Measurements from ENCODE around the gene KCNH1. TPM values are rescaled to one million over a fixed set of nuclear protein-coding genes. Genes with fewer than 3 reads are reported as not detected.

The KCNH1 gene
- total RNA-seq, 1 donor from 2014 or later: 15.5 TPM

- Mint-ChIP-seq H3K27me3 (ENCODE audit: low read depth, unreplicated experiment) (peaks cover 2% of the 10 kb centered on the region), H3K4me1 (ENCODE audit: low read depth, unreplicated experiment) (no peaks in the 10 kb centered on the region), H3K4me3 (ENCODE audit: unreplicated experiment) (no peak overlapping the region), H3K9me3 (ENCODE audit: unreplicated experiment) (peaks cover 5% of the 10 kb centered on the region), H3K27ac (ENCODE audit: unreplicated experiment) (no peak overlapping the region), H3K36me3 (ENCODE audit: low read depth, unreplicated experiment) (peaks cover 6% of the 10 kb centered on the region)
- FAIRE-seq (no peak), DNase-seq (ENCODE audit: low read depth) (no peak)
- Histone ChIP-seq H3K36me3 (ENCODE audit: insufficient read depth, low read length) (no peaks in the 10 kb centered on the region), H3K27me3 (ENCODE audit: insufficient read depth, low read length) (no peaks in the 10 kb centered on the region), H3K4me2 (ENCODE audit: low read length) (no peak overlapping the region), H3K4me1 (ENCODE audit: insufficient read depth, low read length) (no peaks in the 10 kb centered on the region), H3K9ac (ENCODE audit: low read length) (no peak overlapping the region), H2AFZ (ENCODE audit: low read depth, low read length) (no peak overlapping the region), H3K9me3 (ENCODE audit: insufficient read depth, low read depth, low read length) (no peaks in the 10 kb centered on the region), H3K27ac (ENCODE audit: low read depth, low read length) (no peak overlapping the region), H3K4me3 (ENCODE audit: insufficient read depth, low read depth, low read length) (no peak overlapping the region), H3K79me2 (ENCODE audit: insufficient read depth, low read length) (no peaks in the 10 kb centered on the region), H4K20me1 (ENCODE audit: insufficient read depth, low read length) (no peaks in the 10 kb centered on the region)
- TF ChIP-seq EZH2 (IDR thresholded peaks at IDR 0.05; ENCODE audit: insufficient read depth, low read length) (no peak), CTCF (IDR thresholded peaks at IDR 0.05; ENCODE audit: insufficient read depth, low read depth, low read length) (no peak)
These were observed 358.7 kb downstream of the KCNH1 start for GRCh38 chr1:210775289-210775688.

GRCh38 chr1:210773450-210773849 is 360.5 kb downstream of the KCNH1 start:
- no peak overlapping the region for H3K4me2 ChIP-seq (ENCODE audit: low read length)

More at GRCh38 chr1:210773450-210773849, 360.5 kb downstream of the KCNH1 start:
- H3K27ac Mint-ChIP-seq (ENCODE audit: unreplicated experiment): no peak overlapping the region
- no peaks in the 10 kb centered on the region for H3K27me3 Mint-ChIP-seq (ENCODE audit: low read depth, unreplicated experiment)
- H3K4me1 Mint-ChIP-seq (ENCODE audit: low read depth, unreplicated experiment): no peaks in the 10 kb centered on the region
- H3K9me3 Mint-ChIP-seq (ENCODE audit: unreplicated experiment): peaks cover 5% of the 10 kb centered on the region
- Histone ChIP-seq H3K4me1 (ENCODE audit: insufficient read depth, low read length) (no peaks in the 10 kb centered on the region), H3K9me3 (ENCODE audit: insufficient read depth, low read depth, low read length) (no peaks in the 10 kb centered on the region), H3K27me3 (ENCODE audit: insufficient read depth, low read length) (no peaks in the 10 kb centered on the region), H3K79me2 (ENCODE audit: insufficient read depth, low read length) (no peaks in the 10 kb centered on the region), H2AFZ (ENCODE audit: low read depth, low read length) (no peak overlapping the region), H3K4me3 (ENCODE audit: insufficient read depth, low read depth, low read length) (no peak overlapping the region), H3K9ac (ENCODE audit: low read length) (no peak overlapping the region), H3K27ac (ENCODE audit: low read depth, low read length) (no peak overlapping the region), H3K36me3 (ENCODE audit: insufficient read depth, low read length) (no peaks in the 10 kb centered on the region), H4K20me1 (ENCODE audit: insufficient read depth, low read length) (no peaks in the 10 kb centered on the region)
- FAIRE-seq (no peak), DNase-seq (ENCODE audit: low read depth) (no peak)
- TF ChIP-seq CTCF (IDR thresholded peaks at IDR 0.05; ENCODE audit: insufficient read depth, low read depth, low read length) (no peak), EZH2 (IDR thresholded peaks at IDR 0.05; ENCODE audit: insufficient read depth, low read length) (no peak)
- H3K36me3 Mint-ChIP-seq (ENCODE audit: low read depth, unreplicated experiment): peaks cover 3% of the 10 kb centered on the region
- H3K4me3 Mint-ChIP-seq (ENCODE audit: unreplicated experiment): no peak overlapping the region

All from astrocyte (in vitro differentiated cells and primary cell).